Right kidney (tissue), 1 donor: ENCODE results near the gene DNAJC18.

Experiments used
- DNase-seq: peaks from one replicate; pipeline ENCODE4 v3.0.0-alpha.2; 2016

DNAJC18 gene

GRCh38 chr5:139404484-139404840 is 34.9 kb downstream of the DNAJC18 start:
- no peak for DNase-seq

- peak; percentile 97 for DNase-seq
Measured at GRCh38 chr5:139403787-139404483, 35.4 kb downstream of the DNAJC18 start, which contains the start of gene SPATA24. SPATA24 (minus strand) TSS chr5:139404089; CDS start chr5:139404060, 29 bp downstream.

- no peak for DNase-seq
Measured at GRCh38 chr5:139403418-139403786, 35.9 kb downstream of the DNAJC18 start.

DNA sequence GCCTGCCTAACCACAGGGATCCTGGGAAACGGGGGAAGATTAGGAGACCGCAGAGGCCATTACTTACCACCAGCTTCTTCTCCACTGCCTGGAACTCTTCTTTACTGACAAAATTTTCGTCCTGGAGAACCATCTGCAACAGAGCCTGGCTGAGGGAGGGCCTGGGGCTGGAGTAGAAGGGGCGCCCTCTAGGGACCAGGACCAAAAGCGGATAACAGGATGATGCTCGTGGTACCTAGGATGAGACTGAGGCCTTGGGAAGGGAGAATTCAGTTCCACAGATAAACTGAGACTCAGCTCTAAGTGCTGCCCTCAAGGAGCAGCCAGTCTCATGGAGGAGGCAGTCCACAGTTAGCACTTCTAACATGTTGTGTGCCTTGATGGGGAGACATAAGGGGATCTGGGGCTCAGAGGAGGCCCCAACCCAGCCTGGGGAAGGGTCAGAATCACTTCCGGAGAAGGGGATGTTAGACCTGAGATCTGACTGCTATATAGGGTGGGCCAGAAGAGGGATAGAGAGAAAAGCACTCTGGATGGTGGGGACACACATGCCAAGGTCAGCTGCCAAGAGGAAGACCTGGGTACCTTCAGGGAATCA is 36.7 kb downstream of the DNAJC18 start:
- DNase-seq, result no peak

DNA sequence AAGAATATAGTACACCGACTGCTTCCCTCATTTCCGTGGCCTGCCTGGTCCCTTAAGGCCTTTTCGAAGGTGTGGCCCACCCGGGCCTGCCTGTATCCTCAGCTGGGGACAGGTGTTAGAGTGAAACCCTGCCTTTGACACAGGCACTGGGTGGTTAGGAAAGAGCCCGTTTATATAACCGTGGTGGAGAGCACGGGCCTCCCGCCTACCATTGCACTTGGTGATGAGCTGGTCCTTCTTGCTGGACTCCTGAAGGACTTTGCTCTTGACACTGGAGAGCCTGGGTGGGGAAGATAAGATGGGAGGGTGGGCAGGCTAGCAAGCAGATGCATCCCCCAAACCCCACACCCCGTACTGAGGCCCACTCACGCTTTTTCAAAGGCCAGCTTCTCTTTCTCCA is 37.8 kb downstream of the DNAJC18 start:
- DNase-seq, result no peak

DNA sequence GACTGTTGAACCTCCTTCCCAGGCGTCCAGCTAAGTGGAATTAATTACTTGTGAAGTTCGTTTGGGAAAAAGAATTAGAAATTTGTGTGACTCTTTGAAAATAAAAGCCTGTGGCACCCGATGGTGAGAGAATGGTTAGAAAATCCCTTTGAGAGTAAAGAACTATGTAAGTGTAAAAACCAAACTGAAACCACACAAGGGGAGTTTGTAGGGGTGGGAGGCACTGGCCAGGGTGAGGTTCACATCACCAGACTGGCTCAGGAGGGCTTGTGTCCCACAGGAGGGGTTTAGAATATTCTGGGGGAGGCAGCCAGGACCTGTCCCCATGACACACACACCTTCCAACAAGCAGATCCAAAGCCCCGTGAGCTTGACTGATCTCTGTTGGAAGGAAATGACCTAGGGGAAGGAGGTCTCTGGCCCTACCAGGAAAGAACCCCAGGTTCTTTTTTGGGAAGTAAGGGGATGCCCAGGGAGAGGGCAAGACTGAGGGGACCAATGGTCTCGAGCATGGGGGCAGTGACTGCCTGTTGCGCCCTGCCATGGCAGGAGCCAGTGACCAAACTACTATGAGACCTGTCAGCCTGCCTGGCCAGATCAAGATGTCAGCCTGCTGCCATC is 39.7 kb downstream of the DNAJC18 start:
- no peak for DNase-seq

DNA sequence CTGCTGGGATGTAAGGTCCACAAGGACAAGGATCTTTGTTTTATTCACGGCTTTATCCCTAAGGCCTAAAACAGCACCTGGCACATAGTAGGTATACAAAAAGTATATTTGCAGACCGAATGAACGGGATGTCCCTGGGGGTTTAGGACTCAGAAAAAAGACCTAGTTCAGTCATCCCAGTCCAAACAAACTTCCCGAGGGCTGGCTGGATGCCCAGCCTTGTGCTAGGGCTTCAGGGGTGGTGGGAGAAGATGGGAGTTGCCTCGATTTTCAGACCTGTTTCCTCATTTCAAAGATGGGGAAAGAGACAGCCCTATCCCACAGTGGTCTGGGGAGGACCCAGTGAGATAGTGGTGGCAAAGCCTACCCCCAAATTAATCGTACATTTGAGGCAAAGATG is 41.4 kb downstream of the DNAJC18 start:
- DNase-seq, result no peak

DNA sequence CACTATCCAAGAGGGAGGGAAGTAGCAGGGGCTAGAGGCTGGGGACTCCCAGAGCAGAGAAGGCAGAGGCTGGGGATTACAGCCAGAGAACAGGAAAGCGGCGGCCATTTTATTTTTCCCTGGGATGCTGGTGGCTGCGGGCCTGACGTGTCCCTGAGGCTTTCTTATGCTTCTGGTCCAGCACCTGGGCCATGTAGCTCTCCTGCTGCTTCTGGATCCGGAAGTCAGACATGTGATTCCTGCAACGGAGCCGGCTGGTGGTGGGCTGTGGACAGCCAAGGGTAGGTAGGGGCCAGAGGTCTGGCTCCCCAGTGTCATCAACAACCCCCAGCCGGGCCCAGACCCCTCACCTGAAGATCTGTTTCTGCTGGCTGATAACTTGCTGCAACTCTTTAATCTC is 42.6 kb downstream of the DNAJC18 start:
- no peak for DNase-seq

- DNase-seq, result no peak
Measured at GRCh38 chr5:139395844-139396640, 43.3 kb downstream of the DNAJC18 start.

DNA sequence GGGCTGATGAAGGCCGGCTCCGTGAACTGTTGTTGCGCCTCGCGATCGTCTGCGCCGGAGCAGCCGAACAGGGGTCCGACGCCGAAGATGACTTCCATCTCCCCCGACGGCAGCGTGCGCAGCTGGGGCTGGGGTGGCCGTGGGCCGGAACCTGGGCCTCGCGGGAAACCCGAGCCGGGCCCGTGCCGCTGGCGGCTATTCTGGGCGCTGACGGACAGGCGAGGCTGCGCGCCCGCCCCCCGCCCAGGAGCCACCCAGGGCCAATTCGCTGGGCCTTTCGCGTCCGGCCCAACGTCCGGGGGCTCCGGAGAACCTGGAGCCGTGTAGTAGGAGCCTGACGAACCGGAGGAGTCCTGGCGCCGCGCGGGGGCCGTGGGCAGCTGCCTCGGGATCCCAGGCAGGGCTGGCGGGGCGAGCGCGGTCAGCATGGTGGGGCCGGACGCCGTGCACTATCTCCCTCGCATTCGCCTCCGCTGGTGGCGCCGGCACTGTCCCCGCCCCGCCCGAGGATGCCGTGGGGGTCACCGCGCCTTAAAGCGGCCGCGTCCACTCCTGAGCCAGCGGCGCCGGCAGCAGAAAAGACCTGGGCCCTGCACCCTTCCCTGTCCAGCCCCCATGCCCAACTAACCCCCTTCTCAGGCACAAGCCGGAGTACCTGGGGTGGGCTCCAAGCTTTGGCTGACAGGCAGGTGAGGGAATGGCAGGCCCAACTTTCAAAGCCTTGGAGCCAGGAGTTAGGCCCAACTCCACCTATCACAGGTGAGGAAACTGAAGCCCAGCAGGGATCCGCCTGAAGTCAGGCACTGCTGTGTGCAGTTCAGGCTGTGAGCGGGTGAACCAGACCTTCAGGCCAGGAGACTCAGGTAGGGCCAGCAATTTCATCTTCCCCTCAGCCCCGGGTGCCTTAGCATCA is 44.4 kb downstream of the DNAJC18 start, which contains the start of gene PROB1:
TSS of gene PROB1 (minus strand) at position 451 of the 913 bp plus-strand sequence. CDS start at position 428, 23 bp downstream.
- peak; percentile 72 for DNase-seq

GRCh38 chr5:139394123-139394653 is 45.1 kb downstream of the DNAJC18 start:
- DNase-seq, result peak; percentile 75

GRCh38 chr5:139393497-139394122 is 45.7 kb downstream of the DNAJC18 start:
- DNase-seq, result peak; percentile 72

DNA sequence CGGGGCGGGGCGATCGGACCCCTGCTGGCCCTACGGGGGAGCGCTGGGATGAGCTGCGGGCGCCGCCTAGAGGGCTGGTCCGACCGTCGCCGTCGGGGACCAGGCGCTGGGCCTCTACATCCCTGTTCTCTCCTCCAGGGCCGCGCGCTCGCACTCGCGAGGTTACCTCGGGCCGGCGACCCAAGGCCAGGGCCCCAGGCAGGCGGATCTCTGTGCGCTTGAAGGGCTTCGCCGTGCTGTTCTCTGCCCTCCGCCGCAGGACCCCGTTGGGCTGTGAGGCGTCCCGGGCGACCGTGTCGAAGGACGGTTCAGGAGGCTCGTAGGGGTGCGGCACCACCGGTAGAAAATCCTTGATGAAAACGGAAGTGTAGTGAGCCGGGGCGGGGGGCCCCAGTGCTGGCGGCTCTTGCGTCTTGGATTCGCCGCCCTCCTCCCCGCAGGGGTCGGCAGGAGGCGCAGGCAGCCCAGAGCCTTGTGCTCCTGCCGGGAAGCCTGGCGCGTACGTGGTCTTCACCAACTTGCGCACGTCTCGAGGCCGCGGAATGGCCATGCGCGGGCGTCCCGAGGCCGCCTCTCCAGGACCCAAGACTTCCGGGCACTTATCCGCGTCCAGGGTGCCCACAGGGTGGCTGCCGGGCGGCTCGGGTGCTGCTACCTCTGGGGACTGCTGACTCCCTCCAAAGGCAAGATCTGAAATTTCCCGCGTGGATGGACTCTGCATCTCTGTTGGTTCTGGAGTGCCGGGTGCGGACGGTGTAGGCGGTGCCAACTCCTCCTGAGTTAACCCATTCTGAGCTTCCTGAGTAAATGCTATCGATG is 46.4 kb downstream of the DNAJC18 start:
- peak; percentile 81 for DNase-seq

GRCh38 chr5:139392324-139392677 is 47.0 kb downstream of the DNAJC18 start:
- peak; percentile 77 for DNase-seq

DNA sequence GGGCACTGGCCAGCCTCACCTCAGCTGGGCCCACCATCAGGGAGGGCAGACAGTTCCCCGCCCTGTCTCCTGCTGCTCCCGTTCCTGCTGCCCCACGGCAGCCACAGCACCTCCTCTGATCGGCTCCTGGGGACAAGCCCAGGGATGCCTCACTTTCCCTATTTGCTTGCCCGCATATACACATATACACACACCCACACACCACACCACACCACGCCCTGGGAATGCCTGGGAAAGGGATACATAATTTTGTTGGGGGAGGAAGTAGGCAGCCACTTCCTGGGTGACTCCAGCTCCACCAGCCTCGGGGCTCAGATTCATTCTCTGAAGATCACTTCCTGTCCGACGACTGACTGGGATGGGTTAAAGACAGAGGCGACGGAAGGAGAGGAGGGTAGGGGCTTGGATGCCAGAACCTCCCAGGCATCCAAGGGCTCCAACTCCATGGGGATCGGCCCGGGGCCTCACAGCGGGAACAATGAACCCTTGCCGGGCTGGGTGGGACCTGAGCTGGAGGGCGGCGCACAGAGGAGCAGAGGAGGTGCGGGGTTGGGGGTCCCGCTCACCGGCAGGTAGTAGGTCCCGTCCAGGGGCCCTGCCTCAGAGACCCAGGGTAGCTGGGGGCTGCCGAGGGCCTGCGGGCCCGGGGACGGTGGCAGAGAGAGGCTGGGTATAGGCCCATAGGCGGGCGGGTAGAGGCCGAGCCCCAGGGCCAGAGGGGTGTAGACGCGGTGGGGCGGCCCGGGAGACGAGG is 47.6 kb downstream of the DNAJC18 start:
- DNase-seq, result no peak

GRCh38 chr5:139390639-139391569 is 48.4 kb downstream of the DNAJC18 start:
- DNase-seq, result no peak

- no peak for DNase-seq
Measured at GRCh38 chr5:139389701-139390638, 49.4 kb downstream of the DNAJC18 start, which contains the start of gene MZB1. MZB1 (minus strand) TSS chr5:139389913; CDS start chr5:139389856, 57 bp downstream.
